SK-N-SH treated with all-trans-retinoic acid at 6 μM for 48 hours (cell line): ENCODE results near the gene CALN1.

Experiments used
- PATZ1 ChIP-seq: fragments of 250-450 bp; sonication (Bioruptor Pico); IDR thresholded peaks from 2 replicates; pipeline ENCODE4 v1.8.0; 2020; ENCODE audit warnings: mild to moderate bottlenecking, moderate library complexity, borderline replicate concordance
- TSHZ2 ChIP-seq: fragments of 250-450 bp; sonication (Bioruptor Pico); IDR thresholded peaks from 2 replicates; pipeline ENCODE4 v1.5.0; 2020; ENCODE audit warnings: mild to moderate bottlenecking, moderate library complexity
- ZFP30 ChIP-seq: fragments of 450-650 bp; formaldehyde crosslinking; IDR thresholded peaks from 2 replicates; pipeline ENCODE4 v1.5.0; 2022; ENCODE audit warnings: mild to moderate bottlenecking, moderate library complexity

GRCh38 chr7:72406820-72407403 is 5.2 kb downstream of the CALN1 start:
- no peak for TF ChIP-seq ZFP30 (CRISPR knock-in tag)
- TF ChIP-seq PATZ1 (CRISPR knock-in tag), result no peak
- TF ChIP-seq TSHZ2 (CRISPR knock-in tag), result no peak
